Measurements from ENCODE around the gene FAIM. TPM values are rescaled to one million over a fixed set of nuclear protein-coding genes. Genes with fewer than 3 reads are reported as not detected.

The FAIM gene
- total and polyA plus RNA-seq, 2 donors: 25.1 to 42.2 TPM

- WGBS: 97% methylated on average over 1 of the region's 1 CpG
- Histone ChIP-seq H3K36me3 (ENCODE audit: control insufficient read depth in 2 of 2, insufficient read depth in 2 of 2, low read length in 1 of 2) (peaks cover 16 to 18% of the 10 kb centered on the region in 2 donors), H3K27me3 (ENCODE audit: control insufficient read depth in 2 of 2, insufficient read depth in 1 of 2, low read length in 1 of 2) (no peaks in the 10 kb centered on the region)
Observed at GRCh38 chr3:138573138-138573537, 35.4 kb upstream of the FAIM start.

GRCh38 chr3:138578141-138578540 is 30.4 kb upstream of the FAIM start:
- peak overlapping the region in 1 of 2 donors; percentile 39 for H3K4me3 ChIP-seq (ENCODE audit: low read length in 2 of 2)
- peak overlapping the region; percentile 65 to 77 for H3K27ac ChIP-seq (ENCODE audit: low read depth in 1 of 2, low read length in 1 of 2)
- 4% methylated on average over 4 of the region's 4 CpGs for WGBS
- peaks cover 5 to 10% of the 10 kb centered on the region in 2 donors for H3K36me3 ChIP-seq (ENCODE audit: control insufficient read depth in 2 of 2, insufficient read depth in 2 of 2, low read length in 1 of 2)
- peak in 4 of 9 donors; percentile 26 to 71 (median 32) for DNase-seq (ENCODE audit: low read depth in 6 of 9, low spot score in 9 of 9)
- peaks cover 20 to 26% of the 10 kb centered on the region in 2 donors for H3K4me1 ChIP-seq (ENCODE audit: control insufficient read depth in 2 of 2, insufficient read depth in 2 of 2, low read length in 2 of 2)
- H3K9me3 ChIP-seq (ENCODE audit: control insufficient read depth in 2 of 2, insufficient read depth in 1 of 2, low read length in 1 of 2): peaks cover 4 to 9% of the 10 kb centered on the region in 2 donors
- H3K27me3 ChIP-seq (ENCODE audit: control insufficient read depth in 2 of 2, insufficient read depth in 1 of 2, low read length in 1 of 2): no peaks in the 10 kb centered on the region

More at GRCh38 chr3:138573138-138573537, 35.4 kb upstream of the FAIM start:
- no peak for DNase-seq (ENCODE audit: low read depth in 6 of 9, low spot score in 9 of 9)
- Histone ChIP-seq H3K9me3 (ENCODE audit: control insufficient read depth in 2 of 2, insufficient read depth in 1 of 2, low read length in 1 of 2) (peaks cover 4 to 5% of the 10 kb centered on the region in 2 donors), H3K4me1 (ENCODE audit: control insufficient read depth in 2 of 2, insufficient read depth in 2 of 2, low read length in 2 of 2) (peaks cover 5 to 6% of the 10 kb centered on the region in 2 donors), H3K4me3 (ENCODE audit: low read length in 2 of 2) (no peak overlapping the region), H3K27ac (ENCODE audit: low read depth in 1 of 2, low read length in 1 of 2) (no peak overlapping the region)

GRCh38 chr3:138578961-138579574 is 29.5 kb upstream of the FAIM start:
- 80% methylated on average over 6 of the region's 6 CpGs for WGBS
- Histone ChIP-seq H3K27me3 (ENCODE audit: control insufficient read depth in 2 of 2, insufficient read depth in 1 of 2, low read length in 1 of 2) (no peaks in the 10 kb centered on the region), H3K9me3 (ENCODE audit: control insufficient read depth in 2 of 2, insufficient read depth in 1 of 2, low read length in 1 of 2) (peaks cover 2 to 6% of the 10 kb centered on the region in 2 donors), H3K27ac (ENCODE audit: low read depth in 1 of 2, low read length in 1 of 2) (peak overlapping the region in 1 of 2 donors; percentile 77), H3K4me3 (ENCODE audit: low read length in 2 of 2) (no peak overlapping the region), H3K4me1 (ENCODE audit: control insufficient read depth in 2 of 2, insufficient read depth in 2 of 2, low read length in 2 of 2) (peaks cover 20 to 26% of the 10 kb centered on the region in 2 donors), H3K36me3 (ENCODE audit: control insufficient read depth in 2 of 2, insufficient read depth in 2 of 2, low read length in 1 of 2) (peaks cover 2 to 7% of the 10 kb centered on the region in 2 donors)
- DNase-seq (ENCODE audit: low read depth in 6 of 9, low spot score in 9 of 9): peak in 5 of 9 donors; percentile 23 to 59 (median 32)

- Histone ChIP-seq H3K36me3 (ENCODE audit: control insufficient read depth in 2 of 2, insufficient read depth in 2 of 2, low read length in 1 of 2) (peaks cover 3 to 14% of the 10 kb centered on the region in 2 donors), H3K9me3 (ENCODE audit: control insufficient read depth in 2 of 2, insufficient read depth in 1 of 2, low read length in 1 of 2) (no peaks in the 10 kb centered on the region), H3K27me3 (ENCODE audit: control insufficient read depth in 2 of 2, insufficient read depth in 1 of 2, low read length in 1 of 2) (no peaks in the 10 kb centered on the region), H3K4me3 (ENCODE audit: low read length in 2 of 2) (no peak overlapping the region), H3K4me1 (ENCODE audit: control insufficient read depth in 2 of 2, insufficient read depth in 2 of 2, low read length in 2 of 2) (peaks cover 0 to 2% of the 10 kb centered on the region in 2 donors), H3K27ac (ENCODE audit: low read depth in 1 of 2, low read length in 1 of 2) (no peak overlapping the region)
- DNase-seq (ENCODE audit: low read depth in 6 of 9, low spot score in 9 of 9): no peak
- 97% methylated on average over 1 of the region's 1 CpG for WGBS
Observed at GRCh38 chr3:138587374-138587773, 21.2 kb upstream of the FAIM start.

GRCh38 chr3:138588445-138588844 is 20.1 kb upstream of the FAIM start:
- no peak for DNase-seq (ENCODE audit: low read depth in 6 of 9, low spot score in 9 of 9)
- Histone ChIP-seq H3K4me3 (ENCODE audit: low read length in 2 of 2) (no peak overlapping the region), H3K27ac (ENCODE audit: low read depth in 1 of 2, low read length in 1 of 2) (no peak overlapping the region), H3K9me3 (ENCODE audit: control insufficient read depth in 2 of 2, insufficient read depth in 1 of 2, low read length in 1 of 2) (no peaks in the 10 kb centered on the region), H3K27me3 (ENCODE audit: control insufficient read depth in 2 of 2, insufficient read depth in 1 of 2, low read length in 1 of 2) (no peaks in the 10 kb centered on the region), H3K36me3 (ENCODE audit: control insufficient read depth in 2 of 2, insufficient read depth in 2 of 2, low read length in 1 of 2) (peaks cover 3 to 14% of the 10 kb centered on the region in 2 donors), H3K4me1 (ENCODE audit: control insufficient read depth in 2 of 2, insufficient read depth in 2 of 2, low read length in 2 of 2) (peaks cover 3 to 5% of the 10 kb centered on the region in 2 donors)
- WGBS: 95% methylated on average over 5 of the region's 5 CpGs

- no peak for DNase-seq (ENCODE audit: low read depth in 6 of 9, low spot score in 9 of 9)
- no peak overlapping the region for H3K4me3 ChIP-seq (ENCODE audit: low read length in 2 of 2)
- 70% methylated on average over 1 of the region's 1 CpG for WGBS
Observed at GRCh38 chr3:138591392-138591791, 17.2 kb upstream of the FAIM start.

GRCh38 chr3:138593488-138594149 is 15.0 kb upstream of the FAIM start:
- DNase-seq (ENCODE audit: low read depth in 6 of 9, low spot score in 9 of 9): peak in 1 of 9 donors; percentile 14
- H3K27ac ChIP-seq (ENCODE audit: low read depth in 1 of 2, low read length in 1 of 2): peak overlapping the region; percentile 99

More at GRCh38 chr3:138591392-138591791, 17.2 kb upstream of the FAIM start:
- Histone ChIP-seq H3K9me3 (ENCODE audit: control insufficient read depth in 2 of 2, insufficient read depth in 1 of 2, low read length in 1 of 2) (no peaks in the 10 kb centered on the region), H3K4me1 (ENCODE audit: control insufficient read depth in 2 of 2, insufficient read depth in 2 of 2, low read length in 2 of 2) (peaks cover 6 to 8% of the 10 kb centered on the region in 2 donors), H3K27me3 (ENCODE audit: control insufficient read depth in 2 of 2, insufficient read depth in 1 of 2, low read length in 1 of 2) (no peaks in the 10 kb centered on the region), H3K36me3 (ENCODE audit: control insufficient read depth in 2 of 2, insufficient read depth in 2 of 2, low read length in 1 of 2) (peaks cover 3 to 14% of the 10 kb centered on the region in 2 donors), H3K27ac (ENCODE audit: low read depth in 1 of 2, low read length in 1 of 2) (no peak overlapping the region)

GRCh38 chr3:138594150-138594934 is 14.2 kb upstream of the FAIM start, which contains the start of gene CEP70:
TSS of gene CEP70 (minus strand) at chr3:138594260. CDS start at chr3:138572927, 21,333 bp downstream.
- H3K27me3 ChIP-seq (ENCODE audit: control insufficient read depth in 2 of 2, insufficient read depth in 1 of 2, low read length in 1 of 2): no peaks in the 10 kb centered on the region
- peaks cover 6 to 8% of the 10 kb centered on the region in 2 donors for H3K4me1 ChIP-seq (ENCODE audit: control insufficient read depth in 2 of 2, insufficient read depth in 2 of 2, low read length in 2 of 2)
- peak within 1 kb of the TSS; percentile 79 to 89 for H3K4me3 ChIP-seq (ENCODE audit: low read length in 2 of 2)
- peaks cover 0 to 3% of the 10 kb centered on the region in 2 donors for H3K9me3 ChIP-seq (ENCODE audit: control insufficient read depth in 2 of 2, insufficient read depth in 1 of 2, low read length in 1 of 2)
- DNase-seq (ENCODE audit: low read depth in 6 of 9, low spot score in 9 of 9): peak; percentile 83 to 96 (median 91)
- peak within 1 kb of the TSS; percentile 99 for H3K27ac ChIP-seq (ENCODE audit: low read depth in 1 of 2, low read length in 1 of 2)
- under 1% methylated on average over 52 of the region's 52 CpGs for WGBS
- peaks cover 0 to 9% of the 10 kb centered on the region in 2 donors for H3K36me3 ChIP-seq (ENCODE audit: control insufficient read depth in 2 of 2, insufficient read depth in 2 of 2, low read length in 1 of 2)

More at GRCh38 chr3:138593488-138594149, 15.0 kb upstream of the FAIM start:
- 8% methylated on average over 22 of the region's 22 CpGs for WGBS
- Histone ChIP-seq H3K4me3 (ENCODE audit: low read length in 2 of 2) (peak overlapping the region; percentile 79 to 89), H3K9me3 (ENCODE audit: control insufficient read depth in 2 of 2, insufficient read depth in 1 of 2, low read length in 1 of 2) (peaks cover 0 to 3% of the 10 kb centered on the region in 2 donors), H3K36me3 (ENCODE audit: control insufficient read depth in 2 of 2, insufficient read depth in 2 of 2, low read length in 1 of 2) (peaks cover 3 to 11% of the 10 kb centered on the region in 2 donors), H3K27me3 (ENCODE audit: control insufficient read depth in 2 of 2, insufficient read depth in 1 of 2, low read length in 1 of 2) (no peaks in the 10 kb centered on the region), H3K4me1 (ENCODE audit: control insufficient read depth in 2 of 2, insufficient read depth in 2 of 2, low read length in 2 of 2) (peaks cover 6 to 8% of the 10 kb centered on the region in 2 donors)
